Prostate gland (tissue), 2 donors: ENCODE measurements around the gene MYO1A. TPM values are rescaled to one million over a fixed set of nuclear protein-coding genes. Genes with fewer than 3 reads are reported as not detected.

Experiments used
- DNase-seq: peaks from one replicate; pipeline ENCODE4 v3.0.0-alpha.2; 2019; ENCODE audit warnings: low spot score
- H3K27ac ChIP-seq, 2 donors: fragments of 200-600 bp; sonication (generic); 2 replicates each; pipeline ENCODE4 v1.5.1; 2017 to 2019
- H3K27me3 ChIP-seq: fragments of 200-600 bp; sonication (generic); replicated peaks from 2 replicates; pipeline ENCODE4 v1.5.1; 2019; ENCODE audit not compliant: insufficient read depth
- H3K36me3 ChIP-seq, 2 donors: fragments of 200-600 bp; sonication (generic); 1 replicate in 1 of 2; 2 replicates in 1 of 2; pipeline versions ENCODE4 v1.5.1 to v1.8.1; 2017 to 2019
- H3K4me1 ChIP-seq: fragments of 200-600 bp; sonication (generic); replicated peaks from 2 replicates; pipeline ENCODE4 v1.5.1; 2019
- H3K4me3 ChIP-seq, 2 donors: fragments of 200-600 bp; sonication (generic); 2 replicates each; pipeline ENCODE4 v1.5.1; 2017 to 2019
- H3K9me3 ChIP-seq: fragments of 200-600 bp; sonication (generic); 2 replicates; pipeline ENCODE4 v1.5.1; 2017
- CTCF ChIP-seq, 4 experiments: fragments of 200-600 bp in 2 of 4; fragments of 450-650 bp in 2 of 4; sonication (generic) in 2 of 4; IDR thresholded peaks; 1 replicate in 3 of 4; 2 replicates in 1 of 4; pipeline ENCODE4 v1.5.1; 2016 to 2019; ENCODE audit warnings: antibody characterized with exemption in 4 of 4, mild to moderate bottlenecking in 2 of 4, moderate library complexity in 2 of 4
- POLR2A ChIP-seq: fragments of 450-650 bp; IDR thresholded peaks from one replicate; pipeline ENCODE4 v1.6.1; 2016; ENCODE audit warnings: antibody characterized with exemption, mild to moderate bottlenecking
- POLR2AphosphoS5 ChIP-seq: sonication (generic); formaldehyde crosslinking; IDR thresholded peaks from one replicate; pipeline ENCODE4 v1.6.1; 2017; ENCODE audit warnings: antibody characterized with exemption
- WGBS: methylation state at CpG from one replicate; pipeline ENCODE4 v1.1.5; 2018; 5-methylcytosine and 5-hydroxymethylcytosine counted together
- intact Hi-C: fragments of 100-400 bp; cut with DNase I; formaldehyde crosslinking; loops from one replicate; pipeline ENCODE4 v1.14.2; 2022
- total RNA-seq, 2 donors: library from RNA; depleted of rRNA; stranded (reverse); fragments of >200 nt; gene quantifications; one replicate each; pipeline ENCODE4 v1.1.0, GENCODE V29; 2016

Gene MYO1A
- total RNA-seq, 2 donors from 2014 or later, result 0.09 to 0.74 TPM

- Histone ChIP-seq H3K4me1 (no peaks in the 10 kb centered on the region), H3K9me3 (no peaks in the 10 kb centered on the region), H3K4me3 (no peak overlapping the region), H3K36me3 (no peaks in the 10 kb centered on the region), H3K27ac (no peak overlapping the region), H3K27me3 (no peaks in the 10 kb centered on the region)
- no peak for DNase-seq
- TF ChIP-seq CTCF (IDR thresholded peaks at IDR 0.05) (no peak), POLR2AphosphoS5 (no peak), POLR2A (no peak)
- 92% methylated on average over 2 of the region's 2 CpGs for WGBS
- intact Hi-C loops, result no loop called here
These were observed 7.2 kb downstream of the MYO1A start for GRCh38 chr12:57042695-57043094.

- H3K27me3 ChIP-seq, result no peaks in the 10 kb centered on the region
- WGBS, result 82% methylated on average over 2 of the region's 2 CpGs
- no peaks in the 10 kb centered on the region for H3K9me3 ChIP-seq
- H3K27ac ChIP-seq, result no peak overlapping the region
- TF ChIP-seq POLR2A (no peak), POLR2AphosphoS5 (no peak), CTCF (IDR thresholded peaks at IDR 0.05) (no peak)
- no peak for DNase-seq
- intact Hi-C loops, result no loop called here
- no peaks in the 10 kb centered on the region for H3K36me3 ChIP-seq
- H3K4me1 ChIP-seq, result no peaks in the 10 kb centered on the region
- no peak overlapping the region for H3K4me3 ChIP-seq
These were observed 9.2 kb downstream of the MYO1A start for GRCh38 chr12:57040750-57041149.

DNA sequence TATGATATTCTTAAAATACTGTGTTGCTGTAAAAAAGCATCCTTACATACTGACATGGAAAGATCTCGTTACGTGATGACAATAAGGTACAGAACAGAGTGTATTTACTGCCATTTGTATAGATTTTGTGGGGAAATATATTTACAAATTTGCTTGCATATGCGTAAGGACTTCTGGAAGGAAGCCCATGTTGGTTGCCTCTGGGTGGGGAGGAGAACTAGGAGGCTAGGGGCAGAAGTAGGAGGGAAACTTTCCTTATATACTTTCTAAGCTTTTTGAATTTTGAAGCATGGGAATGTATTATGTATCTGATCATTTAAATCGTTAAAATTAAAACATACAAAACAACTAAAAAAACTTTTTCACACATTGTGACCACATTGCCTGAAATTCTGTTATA lies 9.7 kb downstream of the MYO1A start:
- Histone ChIP-seq H3K9me3 (no peaks in the 10 kb centered on the region), H3K4me1 (no peaks in the 10 kb centered on the region), H3K36me3 (no peaks in the 10 kb centered on the region), H3K27ac (no peak overlapping the region), H3K27me3 (no peaks in the 10 kb centered on the region), H3K4me3 (no peak overlapping the region)
- intact Hi-C loops, result no loop called here
- 89% methylated on average over 4 of the region's 4 CpGs for WGBS
- no peak for TF ChIP-seq POLR2A
- no peak for TF ChIP-seq CTCF (IDR thresholded peaks at IDR 0.05)
- TF ChIP-seq POLR2AphosphoS5, result no peak
- no peak for DNase-seq

- no peaks in the 10 kb centered on the region for H3K36me3 ChIP-seq
- DNase-seq, result no peak
- H3K4me3 ChIP-seq, result no peak overlapping the region
- 81% methylated on average over 9 of the region's 9 CpGs for WGBS
- H3K27me3 ChIP-seq, result no peaks in the 10 kb centered on the region
- no peak overlapping the region for H3K27ac ChIP-seq
- no peaks in the 10 kb centered on the region for H3K9me3 ChIP-seq
- intact Hi-C loops, result no loop called here
- no peak for TF ChIP-seq POLR2AphosphoS5
- no peak for TF ChIP-seq CTCF (IDR thresholded peaks at IDR 0.05)
- TF ChIP-seq POLR2A, result no peak
- H3K4me1 ChIP-seq, result no peaks in the 10 kb centered on the region
These were observed 10.7 kb downstream of the MYO1A start for GRCh38 chr12:57039016-57039798.

DNA sequence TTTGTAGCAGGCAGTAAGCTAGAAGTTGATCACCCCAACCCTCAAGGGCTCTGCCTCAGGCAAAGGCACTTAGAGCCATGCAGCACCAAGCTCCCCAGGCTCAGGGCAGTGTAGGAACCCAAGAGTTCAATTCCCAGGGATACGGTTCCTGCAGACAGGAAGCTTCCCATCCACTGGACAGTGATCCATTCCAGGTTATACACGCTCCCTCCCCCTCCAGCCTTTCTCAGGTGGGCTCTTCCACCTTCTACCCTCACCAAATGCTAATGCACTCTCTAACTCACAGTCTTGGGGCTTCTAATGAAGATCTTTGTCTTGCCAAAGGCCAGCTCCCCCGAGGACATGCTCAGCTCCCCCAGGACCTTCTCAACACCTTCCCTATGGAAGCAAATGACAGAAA lies 12.7 kb downstream of the MYO1A start:
- Histone ChIP-seq H3K27me3 (no peaks in the 10 kb centered on the region), H3K4me3 (no peak overlapping the region), H3K9me3 (no peaks in the 10 kb centered on the region), H3K4me1 (no peaks in the 10 kb centered on the region), H3K27ac (no peak overlapping the region), H3K36me3 (no peaks in the 10 kb centered on the region)
- WGBS, result 72% methylated on average over 3 of the region's 3 CpGs
- TF ChIP-seq POLR2AphosphoS5, result no peak
- TF ChIP-seq POLR2A, result no peak
- TF ChIP-seq CTCF (IDR thresholded peaks at IDR 0.05), result no peak
- intact Hi-C loops, result no loop called here
- no peak for DNase-seq
